ENCODE results near the gene NOC4L. TPM values are rescaled to one million over a fixed set of nuclear protein-coding genes. Genes with fewer than 3 reads are reported as not detected.
"Not testable (repeated sequence)": the region's sequence is repeated elsewhere in the genome, so short reads cannot be mapped to it uniquely, and the experiment has no call there.

NOC4L gene
- 49.6 and 53.3 TPM in 2 replicates for total RNA-seq

DNA sequence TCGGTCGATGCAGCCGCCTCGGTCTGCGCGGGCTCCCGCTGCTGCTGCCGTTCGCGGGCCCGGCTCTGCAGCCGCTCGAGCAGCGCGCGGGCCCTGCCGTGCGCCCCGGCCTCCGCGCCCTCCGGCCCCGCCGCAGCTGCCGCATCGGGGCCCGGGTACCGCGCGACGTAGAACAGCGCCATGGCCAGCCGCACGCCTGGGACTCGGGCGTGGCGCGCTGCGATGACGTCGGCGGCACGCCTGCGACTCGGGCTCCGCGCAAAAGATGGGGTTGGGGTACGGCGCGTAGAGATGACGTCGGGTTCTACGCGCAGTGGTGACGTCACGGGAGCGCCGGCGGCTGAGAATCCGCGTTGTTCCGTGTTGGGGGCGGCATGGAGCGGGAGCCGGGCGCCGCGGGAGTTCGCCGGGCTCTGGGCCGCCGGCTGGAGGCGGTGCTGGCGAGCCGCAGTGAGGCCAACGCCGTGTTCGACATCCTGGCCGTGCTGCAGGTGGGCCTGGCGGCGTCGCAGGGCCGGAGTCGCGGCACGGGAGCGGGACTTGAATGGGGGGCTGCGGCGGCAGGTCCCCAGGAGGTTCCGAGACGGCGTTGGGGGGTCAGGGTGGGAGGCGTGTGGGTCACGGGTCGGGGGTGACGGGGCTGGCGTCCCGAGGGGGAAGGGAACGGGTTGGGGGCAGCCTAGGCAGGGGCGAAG lies at the start of gene NOC4L, which contains the start of gene DDX51:
Gene NOC4L (plus strand): TSS at position 343 of the 695 bp plus-strand sequence. CDS start 32 bp downstream, at position 375.
Gene DDX51 (minus strand): TSS at position 205 of the 695 bp plus-strand sequence. CDS start 23 bp downstream, at position 182.
- Mint-ChIP-seq H3K4me1 (peaks cover 21% of the 10 kb centered on the region), H3K4me3 (peak within 1 kb of the TSS; percentile 92), H3K27me3 (peaks cover 2% of the 10 kb centered on the region), H3K27ac (peak within 1 kb of the TSS; percentile 97), H3K9me3 (no peaks in the 10 kb centered on the region), H3K36me3 (ENCODE audit: low read depth) (peaks cover 35% of the 10 kb centered on the region)
- intact Hi-C loops (cut with micrococcal nuclease) = loop anchor here (1.0 kb wide), 1 partner anchor 60 kb away; no protein-coding TSS in a partner anchor
- peak; percentile 99 for DNase-seq

DNA sequence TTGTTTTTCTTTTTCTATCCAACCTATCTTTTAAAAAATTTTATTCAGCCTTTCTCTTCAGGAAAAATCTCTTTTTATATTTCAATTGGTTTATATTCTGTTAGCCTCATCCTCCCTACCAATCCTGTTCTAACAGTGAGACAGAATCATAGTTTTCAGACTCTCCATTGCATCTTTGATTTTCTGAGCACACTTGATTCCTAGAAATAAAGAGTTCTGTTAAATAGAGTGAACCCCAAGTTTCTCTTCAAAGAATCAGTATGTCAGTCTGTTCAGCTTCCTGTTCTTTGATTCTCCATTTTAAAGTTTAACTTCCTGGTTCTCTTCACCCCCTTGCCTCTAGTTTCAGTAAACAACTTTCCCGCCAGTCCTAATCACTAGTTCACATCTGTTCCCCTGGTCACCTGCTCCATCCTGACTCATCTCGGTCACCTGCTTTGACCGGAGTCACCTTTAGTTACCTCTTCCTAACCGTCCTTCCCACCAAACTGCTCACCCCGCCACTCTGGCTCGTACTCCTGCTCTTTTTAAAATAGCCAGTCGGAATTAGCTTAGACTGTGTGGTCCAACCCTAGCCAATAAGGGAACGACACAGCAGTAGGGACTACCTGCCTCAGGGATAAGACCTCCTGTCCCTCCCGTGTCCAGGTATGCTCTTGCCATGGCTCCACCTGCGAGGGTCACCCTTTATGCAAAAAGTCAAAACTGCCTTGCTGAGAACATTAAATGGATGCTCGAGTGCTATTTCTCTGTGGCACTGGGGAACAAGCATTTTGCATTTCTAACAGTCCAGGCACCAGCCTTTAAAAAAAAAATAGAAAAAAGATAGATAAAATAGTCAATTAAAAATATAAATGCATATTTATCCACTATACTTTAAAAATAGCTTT lies 48.5 kb upstream of the NOC4L start:
- Mint-ChIP-seq H3K4me3 (peak overlapping the region; percentile 21), H3K9me3 (peaks cover 10% of the 10 kb centered on the region), H3K27ac (peak overlapping the region; percentile 82), H3K27me3 (no peaks in the 10 kb centered on the region), H3K36me3 (ENCODE audit: low read depth) (peaks cover 47% of the 10 kb centered on the region), H3K4me1 (peaks cover 19% of the 10 kb centered on the region)
- intact Hi-C loops (cut with micrococcal nuclease) = no loop called here
- peak; percentile 63 for DNase-seq

DNA sequence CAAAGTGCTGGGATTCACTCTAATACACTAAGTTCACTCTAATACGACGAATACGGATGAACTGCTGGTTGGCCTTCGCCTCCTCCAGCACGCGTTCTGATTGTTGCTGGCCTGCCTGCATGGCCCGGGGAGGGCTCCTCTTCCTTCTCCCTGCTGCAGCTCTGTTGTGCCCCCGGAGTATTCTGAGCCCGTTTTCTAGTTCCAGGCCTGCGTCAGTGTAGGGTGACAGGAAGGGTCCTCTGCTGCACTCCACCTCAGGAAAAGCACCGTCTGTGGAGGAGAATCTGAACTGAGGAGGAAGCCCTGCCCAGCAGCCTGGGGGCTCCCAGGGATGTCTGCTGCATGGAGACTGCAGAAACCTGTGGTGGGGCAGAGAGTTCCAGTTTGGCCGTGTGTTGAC lies 44.5 kb upstream of the NOC4L start:
- intact Hi-C loops (cut with micrococcal nuclease) = no loop called here
- DNase-seq = no peak
- H3K27me3 Mint-ChIP-seq = no peaks in the 10 kb centered on the region
- peaks cover 10% of the 10 kb centered on the region for H3K9me3 Mint-ChIP-seq
- H3K4me3 Mint-ChIP-seq = no peak overlapping the region
- peaks cover 43% of the 10 kb centered on the region for H3K36me3 Mint-ChIP-seq (ENCODE audit: low read depth)
- peaks cover 16% of the 10 kb centered on the region for H3K4me1 Mint-ChIP-seq
- H3K27ac Mint-ChIP-seq = no peak overlapping the region

DNA sequence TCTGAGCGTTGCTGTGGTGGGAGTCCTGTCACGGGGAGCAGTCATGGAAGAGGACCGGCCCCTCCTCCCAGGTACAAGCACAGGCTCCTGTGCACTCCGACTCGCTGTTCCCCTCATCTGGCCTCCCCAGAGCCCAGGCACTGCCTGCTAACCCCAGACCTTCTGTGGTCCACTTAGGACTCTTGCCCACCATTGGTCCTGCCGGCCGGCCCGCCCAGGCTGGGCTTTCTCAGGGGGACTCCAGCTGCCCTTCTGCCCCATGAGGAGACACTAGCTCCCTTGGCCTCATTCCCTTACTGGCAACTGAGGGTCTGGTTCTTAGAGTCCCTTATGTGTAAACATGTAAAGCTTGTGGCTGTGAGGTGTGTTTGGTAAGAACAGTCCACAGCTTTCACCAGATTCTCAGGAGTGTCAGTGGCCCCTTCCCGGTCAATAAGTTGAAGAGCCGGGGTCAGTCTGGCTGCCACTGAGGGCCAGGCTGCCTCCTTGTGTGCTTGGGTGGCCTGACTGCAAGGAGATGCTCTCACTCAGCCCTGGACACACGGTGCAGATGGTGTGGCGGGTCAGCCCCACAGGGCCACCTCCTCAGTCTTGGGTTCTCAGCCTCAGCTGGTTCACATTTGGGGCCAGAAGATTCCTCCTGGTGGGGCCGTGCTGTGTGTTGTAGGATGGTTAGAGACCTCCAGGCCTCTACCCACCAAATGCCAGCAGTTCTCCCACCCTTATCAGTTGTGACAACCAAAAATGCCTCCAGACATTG lies 43.8 kb upstream of the NOC4L start:
- no peaks in the 10 kb centered on the region for H3K27me3 Mint-ChIP-seq
- H3K4me1 Mint-ChIP-seq = peaks cover 14% of the 10 kb centered on the region
- no peak overlapping the region for H3K27ac Mint-ChIP-seq
- H3K36me3 Mint-ChIP-seq (ENCODE audit: low read depth) = peaks cover 40% of the 10 kb centered on the region
- H3K4me3 Mint-ChIP-seq = no peak overlapping the region
- H3K9me3 Mint-ChIP-seq = peaks cover 10% of the 10 kb centered on the region
- DNase-seq = no peak
- intact Hi-C loops (cut with micrococcal nuclease) = no loop called here

DNA sequence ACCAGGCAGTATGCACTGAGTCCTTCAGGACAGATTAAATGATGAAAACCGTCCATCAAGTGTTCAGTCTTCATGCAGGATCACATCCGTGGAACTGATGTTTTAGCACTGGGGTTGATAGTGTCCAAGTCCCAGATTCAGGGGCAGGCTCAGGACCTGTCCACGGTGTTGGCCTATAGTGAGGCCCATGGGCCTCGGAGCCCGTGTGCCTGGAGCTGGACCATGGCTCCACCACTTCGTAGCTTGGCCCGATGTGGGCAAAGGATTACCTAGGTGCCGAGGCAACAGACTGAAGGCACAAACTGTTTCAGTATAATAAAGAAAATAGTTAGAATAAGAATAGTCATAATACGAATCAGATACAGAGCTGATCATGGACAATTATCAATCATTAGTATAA lies 42.0 kb upstream of the NOC4L start:
- H3K4me3 Mint-ChIP-seq = no peak overlapping the region
- no peaks in the 10 kb centered on the region for H3K9me3 Mint-ChIP-seq
- intact Hi-C loops (cut with micrococcal nuclease) = no loop called here
- peaks cover 24% of the 10 kb centered on the region for H3K36me3 Mint-ChIP-seq (ENCODE audit: low read depth)
- peaks cover 3% of the 10 kb centered on the region for H3K4me1 Mint-ChIP-seq
- no peaks in the 10 kb centered on the region for H3K27me3 Mint-ChIP-seq
- DNase-seq = no peak
- H3K27ac Mint-ChIP-seq = no peak overlapping the region

DNA sequence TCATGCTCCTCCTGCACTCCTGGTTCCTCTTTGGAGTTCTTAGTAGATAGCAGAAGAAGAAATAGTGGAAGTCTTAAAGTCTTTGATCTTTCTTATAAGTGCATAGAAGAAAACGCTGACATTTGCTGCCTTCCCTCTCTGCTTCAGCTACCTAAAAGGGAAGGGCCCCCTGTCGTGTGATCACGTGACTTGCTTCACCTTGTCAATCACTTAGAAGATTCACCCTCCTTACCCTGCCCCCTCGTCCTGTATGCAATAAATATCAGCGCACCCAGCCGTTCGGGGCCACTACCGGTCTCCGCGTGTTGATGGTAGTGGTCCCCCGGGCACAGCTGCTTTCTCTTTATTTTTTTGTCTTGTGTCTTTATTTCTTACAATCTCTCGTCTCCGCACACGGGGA lies 41.2 kb upstream of the NOC4L start:
- H3K27ac Mint-ChIP-seq; H3K4me3 Mint-ChIP-seq; intact Hi-C loops (cut with micrococcal nuclease); H3K9me3 Mint-ChIP-seq; DNase-seq; H3K4me1 Mint-ChIP-seq; H3K27me3 Mint-ChIP-seq: not testable (repeated sequence)
- peaks cover 22% of the 10 kb centered on the region for H3K36me3 Mint-ChIP-seq (ENCODE audit: low read depth)

DNA sequence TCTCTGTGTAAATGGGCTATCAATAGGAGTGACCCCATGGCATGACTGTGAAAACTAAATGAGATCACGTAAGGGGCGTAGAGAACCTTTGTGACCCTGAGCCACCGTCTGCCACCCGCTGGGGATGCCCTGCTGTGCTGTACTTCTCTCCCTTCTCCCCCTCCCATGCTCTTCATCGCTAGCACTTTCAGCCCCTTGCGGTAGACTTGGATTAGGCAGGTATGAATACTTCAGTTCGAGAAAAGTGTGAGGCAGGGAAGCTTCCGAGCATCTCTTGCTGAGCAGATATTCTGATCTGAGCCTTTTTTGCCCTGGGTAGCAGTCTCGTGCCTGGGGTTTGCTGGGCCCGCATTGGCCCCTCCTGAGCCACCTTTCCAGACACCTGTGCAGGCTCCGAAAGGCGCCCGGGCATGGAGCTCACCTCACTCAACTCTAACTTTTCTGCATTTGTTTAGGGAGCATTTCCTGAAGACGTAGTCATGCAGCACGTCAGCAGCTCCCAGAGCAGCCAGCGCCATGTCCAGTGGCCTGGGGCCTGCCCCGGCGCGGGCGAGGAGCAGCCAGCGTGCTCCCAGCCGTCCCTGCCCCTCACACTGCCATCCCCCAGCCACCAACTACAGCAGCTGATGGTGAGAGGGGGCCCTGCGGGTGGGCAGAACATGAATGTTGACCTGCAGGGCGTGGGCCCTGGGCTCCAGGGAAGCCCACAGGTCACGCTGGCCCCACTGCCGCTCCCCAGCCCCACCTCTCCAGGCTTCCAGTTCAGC lies 40.5 kb upstream of the NOC4L start:
- Mint-ChIP-seq H3K27me3 (no peaks in the 10 kb centered on the region), H3K9me3 (no peaks in the 10 kb centered on the region), H3K4me1 (no peaks in the 10 kb centered on the region), H3K27ac (no peak overlapping the region), H3K4me3 (no peak overlapping the region), H3K36me3 (ENCODE audit: low read depth) (peaks cover 17% of the 10 kb centered on the region)
- intact Hi-C loops (cut with micrococcal nuclease) = no loop called here
- no peak for DNase-seq

DNA sequence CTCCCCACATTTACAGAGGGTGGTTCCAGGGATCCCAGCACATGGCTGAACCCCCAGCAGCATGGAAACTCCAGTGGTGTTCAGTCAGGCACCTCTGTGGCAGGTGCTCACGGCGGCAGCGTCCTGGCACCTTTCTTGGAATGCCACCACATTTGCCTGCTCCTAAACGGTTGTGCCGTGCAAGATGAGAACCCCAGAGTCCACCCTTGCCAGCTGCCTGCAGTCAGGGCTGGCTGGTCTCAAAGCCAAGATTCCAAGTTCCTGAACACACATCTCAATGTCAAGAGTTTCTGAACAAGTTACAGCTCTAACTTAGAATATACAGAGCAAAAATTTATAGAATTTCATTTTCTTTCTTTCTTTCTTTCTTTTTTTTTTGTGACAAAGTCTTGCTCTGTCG lies 38.8 kb upstream of the NOC4L start:
- intact Hi-C loops (cut with micrococcal nuclease) = no loop called here
- no peaks in the 10 kb centered on the region for H3K4me1 Mint-ChIP-seq

DNA sequence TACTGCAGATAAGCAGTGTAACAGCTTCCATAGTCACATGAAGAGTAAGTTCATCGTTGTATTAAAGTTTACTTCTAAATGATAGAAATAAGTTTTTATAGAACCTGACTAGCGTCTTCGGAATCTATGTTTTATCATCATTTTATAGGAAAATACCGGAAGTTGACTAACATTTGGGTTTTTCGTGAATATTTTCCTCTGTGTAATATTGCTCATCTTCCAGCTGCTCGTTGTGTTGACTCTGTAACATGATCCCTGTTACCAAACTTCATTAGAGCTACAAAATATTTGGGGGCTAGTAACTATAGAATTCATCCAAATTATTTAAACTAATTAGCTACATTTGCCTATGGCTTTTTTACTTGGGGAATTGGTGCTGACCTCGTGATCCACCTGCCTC lies 37.3 kb upstream of the NOC4L start:
- Mint-ChIP-seq H3K4me3 (no peak overlapping the region), H3K27ac (no peak overlapping the region), H3K27me3 (no peaks in the 10 kb centered on the region), H3K9me3 (no peaks in the 10 kb centered on the region), H3K36me3 (ENCODE audit: low read depth) (peaks cover 13% of the 10 kb centered on the region), H3K4me1 (no peaks in the 10 kb centered on the region)
- no peak for DNase-seq
- intact Hi-C loops (cut with micrococcal nuclease) = no loop called here

More for the DNA sequence above, 38.8 kb upstream of the NOC4L start:
- H3K36me3 Mint-ChIP-seq (ENCODE audit: low read depth) = peaks cover 10% of the 10 kb centered on the region
- H3K9me3 Mint-ChIP-seq = no peaks in the 10 kb centered on the region
- no peak overlapping the region for H3K27ac Mint-ChIP-seq
- DNase-seq = no peak
- H3K27me3 Mint-ChIP-seq = no peaks in the 10 kb centered on the region
- no peak overlapping the region for H3K4me3 Mint-ChIP-seq

DNA sequence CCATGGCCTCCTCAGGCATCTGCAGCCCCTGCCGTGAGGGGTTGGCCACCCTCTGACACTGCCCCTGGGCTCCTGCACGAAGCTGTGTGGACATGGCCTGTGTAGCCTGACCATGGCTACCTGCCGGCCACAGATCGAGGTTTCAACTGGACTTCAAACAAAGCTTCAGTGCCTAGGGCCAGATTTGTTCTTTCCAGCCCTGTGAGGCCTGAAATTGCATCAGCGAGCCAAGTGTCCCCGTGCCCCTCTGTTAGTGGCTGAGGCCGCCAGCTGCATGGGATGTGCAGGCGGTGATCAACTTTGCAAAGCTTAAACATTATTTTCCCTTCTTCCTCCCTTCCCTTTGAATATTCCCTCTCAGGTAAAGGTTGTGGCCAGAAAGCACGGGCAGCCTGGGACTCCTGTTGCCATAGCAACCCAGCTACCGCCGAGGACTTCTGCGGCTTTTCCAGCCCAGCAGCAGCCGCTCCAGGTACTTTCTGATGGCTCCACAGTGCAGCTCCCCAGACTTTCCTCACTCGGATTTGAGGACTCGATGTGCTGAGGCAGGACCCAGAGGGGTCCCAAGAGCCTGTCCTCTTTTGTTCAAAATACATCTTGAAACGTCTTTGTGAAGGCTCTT lies 35.9 kb upstream of the NOC4L start:
- H3K36me3 Mint-ChIP-seq (ENCODE audit: low read depth) = peaks cover 16% of the 10 kb centered on the region
- intact Hi-C loops (cut with micrococcal nuclease) = no loop called here
- H3K4me1 Mint-ChIP-seq = no peaks in the 10 kb centered on the region
- H3K9me3 Mint-ChIP-seq = no peaks in the 10 kb centered on the region
- no peak overlapping the region for H3K4me3 Mint-ChIP-seq
- H3K27me3 Mint-ChIP-seq = no peaks in the 10 kb centered on the region
- no peak for DNase-seq
- H3K27ac Mint-ChIP-seq = no peak overlapping the region

DNA sequence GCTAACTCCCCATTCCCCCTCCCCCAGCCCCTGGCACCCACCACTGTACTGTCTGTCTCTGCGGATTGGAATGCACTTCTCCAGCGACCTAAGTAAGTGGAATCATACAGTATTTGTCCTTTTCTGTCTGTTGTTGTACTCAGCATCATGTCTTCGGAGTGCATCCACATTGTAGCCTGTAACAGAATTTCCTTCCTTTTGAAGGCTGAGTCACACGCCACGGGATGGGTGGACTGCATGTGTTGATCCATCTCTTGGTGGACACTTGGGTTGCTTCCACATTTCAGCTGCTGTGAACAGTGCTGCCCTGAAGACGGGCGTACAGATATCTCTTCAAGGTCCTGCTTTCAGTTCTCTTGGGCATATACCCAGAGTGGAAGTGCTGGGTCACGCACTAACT lies 34.5 kb upstream of the NOC4L start:
- Mint-ChIP-seq H3K4me3 (no peak overlapping the region), H3K27me3 (no peaks in the 10 kb centered on the region), H3K4me1 (no peaks in the 10 kb centered on the region), H3K9me3 (no peaks in the 10 kb centered on the region), H3K36me3 (ENCODE audit: low read depth) (peaks cover 24% of the 10 kb centered on the region), H3K27ac (no peak overlapping the region)
- DNase-seq = no peak
- intact Hi-C loops (cut with micrococcal nuclease) = no loop called here

DNA sequence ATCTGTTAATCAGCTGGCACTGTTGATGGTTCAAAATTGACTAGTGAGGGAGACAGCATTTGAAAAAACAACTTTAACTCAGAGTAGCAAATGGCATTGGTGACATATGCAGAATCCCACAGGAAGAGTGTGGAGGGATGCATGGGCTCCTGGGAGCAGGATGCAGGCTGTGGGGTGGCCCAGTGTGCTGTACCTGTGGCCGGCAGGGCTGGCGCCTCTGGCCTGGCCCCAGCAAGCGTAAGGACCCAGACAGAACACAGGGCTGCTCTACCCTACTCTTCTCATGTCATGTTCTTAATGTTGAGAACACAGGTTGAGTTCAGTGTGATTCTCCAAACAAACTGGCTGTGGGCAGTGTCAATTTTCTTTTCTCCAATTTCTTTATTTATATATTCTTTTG lies 33.6 kb upstream of the NOC4L start:
- no peaks in the 10 kb centered on the region for H3K9me3 Mint-ChIP-seq
- no peak for DNase-seq
- no peak overlapping the region for H3K4me3 Mint-ChIP-seq
- intact Hi-C loops (cut with micrococcal nuclease) = no loop called here
- H3K4me1 Mint-ChIP-seq = peaks cover 1% of the 10 kb centered on the region
- H3K27me3 Mint-ChIP-seq = no peaks in the 10 kb centered on the region
- H3K36me3 Mint-ChIP-seq (ENCODE audit: low read depth) = peaks cover 22% of the 10 kb centered on the region
- no peak overlapping the region for H3K27ac Mint-ChIP-seq

All from activated CD4-positive, alpha-beta T cell treated with anti-CD3 and anti-CD28 coated beads, Interleukin-2, amount 10 ng/mL, durations not matched to agents 24 days and 14 days (primary cell).